ENCODE results near the gene FMN2. TPM values are rescaled to one million over a fixed set of nuclear protein-coding genes. Genes with fewer than 3 reads are reported as not detected.

FMN2 gene
- total and polyA plus RNA-seq, 4 donors: 0.14 to 2.7 (median 1.2) TPM

- DNase-seq (no peak), ATAC-seq (ENCODE audit: insufficient read depth, low FRiP score) (no peak)
- Histone ChIP-seq H3K9ac (ENCODE audit: insufficient read depth in 1 of 2, low read length in 2 of 2) (no peak overlapping the region), H3K27ac (ENCODE audit: low read depth in 1 of 2, low read length in 1 of 2) (no peak overlapping the region), H3K4me1 (ENCODE audit: control insufficient read depth in 5 of 5, insufficient read depth in 5 of 5, low read length in 5 of 5) (no peaks in the 10 kb centered on the region), H3K9me3 (ENCODE audit: control insufficient read depth in 4 of 4, insufficient read depth in 3 of 4, low read length in 3 of 4) (no peaks in the 10 kb centered on the region), H3K4me3 (no peak overlapping the region), H3K27me3 (ENCODE audit: control insufficient read depth in 3 of 3, insufficient read depth in 3 of 3, low read length in 2 of 3) (no peaks in the 10 kb centered on the region), H3K36me3 (ENCODE audit: control insufficient read depth in 4 of 4, insufficient read depth in 4 of 4, low read length in 4 of 4) (no peaks in the 10 kb centered on the region)
- no peak for TF ChIP-seq CTCF (IDR thresholded peaks at IDR 0.05; ENCODE audit: control extremely low read depth, extremely low read depth)
- WGBS, 2 donors: 72 to 81% methylated on average over 3 of the region's 3 CpGs
These were observed 272.2 kb downstream of the FMN2 start for GRCh38 chr1:240363914-240364313.

GRCh38 chr1:240366636-240367035, 275.0 kb downstream of the FMN2 start:
- no peak overlapping the region for H3K27ac ChIP-seq (ENCODE audit: low read depth in 1 of 2, low read length in 1 of 2)
- no peaks in the 10 kb centered on the region for H3K27me3 ChIP-seq (ENCODE audit: control insufficient read depth in 3 of 3, insufficient read depth in 3 of 3, low read length in 2 of 3)
- H3K9ac ChIP-seq (ENCODE audit: insufficient read depth in 1 of 2, low read length in 2 of 2): no peak overlapping the region
- no peaks in the 10 kb centered on the region for H3K4me1 ChIP-seq (ENCODE audit: control insufficient read depth in 5 of 5, insufficient read depth in 5 of 5, low read length in 5 of 5)
- H3K9me3 ChIP-seq (ENCODE audit: control insufficient read depth in 4 of 4, insufficient read depth in 3 of 4, low read length in 3 of 4): no peaks in the 10 kb centered on the region
- WGBS, 2 donors: 83 to 86% methylated on average over 9 of the region's 9 CpGs
- ATAC-seq (ENCODE audit: insufficient read depth, low FRiP score): no peak
- TF ChIP-seq CTCF (IDR thresholded peaks at IDR 0.05; ENCODE audit: control extremely low read depth, extremely low read depth): no peak
- H3K4me3 ChIP-seq: no peak overlapping the region
- DNase-seq: no peak
- H3K36me3 ChIP-seq (ENCODE audit: control insufficient read depth in 4 of 4, insufficient read depth in 4 of 4, low read length in 4 of 4): no peaks in the 10 kb centered on the region

GRCh38 chr1:240385551-240385950, 293.9 kb downstream of the FMN2 start:
- Histone ChIP-seq H3K9me3 (ENCODE audit: control insufficient read depth in 4 of 4, insufficient read depth in 3 of 4, low read length in 3 of 4) (peaks cover 0 to 4% (median 0%) of the 10 kb centered on the region in 4 donors), H3K27ac (ENCODE audit: low read depth in 1 of 2, low read length in 1 of 2) (no peak overlapping the region), H3K27me3 (ENCODE audit: control insufficient read depth in 3 of 3, insufficient read depth in 3 of 3, low read length in 2 of 3) (no peaks in the 10 kb centered on the region), H3K9ac (ENCODE audit: insufficient read depth in 1 of 2, low read length in 2 of 2) (no peak overlapping the region), H3K36me3 (ENCODE audit: control insufficient read depth in 4 of 4, insufficient read depth in 4 of 4, low read length in 4 of 4) (no peaks in the 10 kb centered on the region), H3K4me1 (ENCODE audit: control insufficient read depth in 5 of 5, insufficient read depth in 5 of 5, low read length in 5 of 5) (peaks cover 0 to 3% (median 0%) of the 10 kb centered on the region in 5 donors), H3K4me3 (no peak overlapping the region)
- ATAC-seq (ENCODE audit: insufficient read depth, low FRiP score): no peak
- DNase-seq: no peak
- no peak for TF ChIP-seq CTCF (IDR thresholded peaks at IDR 0.05; ENCODE audit: control extremely low read depth, extremely low read depth)
- WGBS, 2 donors: 76 to 85% methylated on average over 5 of the region's 5 CpGs
